Measurements from ENCODE around the gene ATOSA. TPM values are rescaled to one million over a fixed set of nuclear protein-coding genes. Genes with fewer than 3 reads are reported as not detected.
A peak's percentile ranks its signal among the peaks of the same experiment; 100 is the strongest.

Gene ATOSA
- total and polyA plus RNA-seq, 2 of the 8 experiments (the other 6 are each of a cell fraction or from before 2014, with no cell fraction given) = 4.6 to 7.9 TPM

- peak overlapping the region; percentile 61 to 82 (median 74) for H3K4me3 ChIP-seq (ENCODE audit: extremely low read depth in 1 of 4, insufficient read depth in 2 of 4, low read depth in 3 of 4, low read length in 4 of 4)
- no peaks in the 10 kb centered on the region; the same call in 1 of the 2 replicates for H3K23me2 ChIP-seq (ENCODE audit: low read depth, low read length)
- H2BK15ac ChIP-seq (ENCODE audit: low read length) = no peak overlapping the region
- no peaks in the 10 kb centered on the region for H4K20me1 ChIP-seq (replicated peaks in 1 of 2; ENCODE audit: control insufficient read depth in 1 of 2, insufficient read depth in 2 of 2, low read length in 2 of 2)
- POLR2A ChIA-PET (ENCODE audit: partially characterized antibody) = interaction anchor here (1.1 kb wide), 1 partner anchor 46 kb away, joined by 3 read pairs; no protein-coding TSS in a partner anchor
- DNase-seq (ENCODE audit: low read depth in 1 of 2, low spot score in 2 of 2) (peak; percentile 7 to 83), FAIRE-seq (no peak)
- peak overlapping the region; percentile 54; the same call in 1 of the 2 replicates for H2BK5ac ChIP-seq (ENCODE audit: low read depth, low read length)
- H3K14ac ChIP-seq (ENCODE audit: insufficient read length) = no peak overlapping the region
- H2AFZ ChIP-seq (ENCODE audit: low read length) = peak overlapping the region; percentile 93
- no peak overlapping the region for H2AK5ac ChIP-seq (ENCODE audit: low read depth, low read length)
- no peaks in the 10 kb centered on the region for H3K27me3 ChIP-seq (replicated peaks in 1 of 4; ENCODE audit: control insufficient read depth in 3 of 4, extremely low read depth in 1 of 4, insufficient read depth in 3 of 4, low read length in 3 of 4)
- CTCF ChIA-PET (ENCODE audit: partially characterized antibody) = interaction anchor here (0.8 to 1.0 kb wide), 3 partner anchors 16 to 944 kb away, joined by 3 read pairs; no protein-coding TSS in a partner anchor
- peak overlapping the region; percentile 7; the same call in 1 of the 2 replicates for H3K18ac ChIP-seq (ENCODE audit: extremely low read depth, low read length)
- no peak overlapping the region for H4K91ac ChIP-seq (replicated peaks; ENCODE audit: insufficient read length, low read length)
- H2BK120ac ChIP-seq (replicated peaks; ENCODE audit: low read depth, low read length) = no peak overlapping the region
- H3K79me1 ChIP-seq (ENCODE audit: low read depth, low read length) = no peaks in the 10 kb centered on the region
- no peak overlapping the region for H2BK12ac ChIP-seq (ENCODE audit: low read depth, low read length)
- peak overlapping the region; percentile 33 for H3K56ac ChIP-seq (replicated peaks; ENCODE audit: insufficient read length, low read depth, low read length)
- peak overlapping the region; percentile 71 for H4K5ac ChIP-seq (ENCODE audit: insufficient read length, low read depth, low read length)
- H3K9ac ChIP-seq (replicated peaks in 1 of 4; ENCODE audit: extremely low read depth in 1 of 4, low read depth in 3 of 4, low read length in 3 of 4) = peak overlapping the region; percentile 39 to 90 (median 46); a peak in 6 of 7 replicates
- H3K79me2 ChIP-seq (ENCODE audit: control insufficient read depth in 1 of 2, insufficient read depth in 2 of 2, low read length in 2 of 2) = no peaks in the 10 kb centered on the region
- H3K4me1 ChIP-seq (replicated peaks in 1 of 4; ENCODE audit: control insufficient read depth in 3 of 4, insufficient read depth in 4 of 4, low read length in 3 of 4) = peaks cover 0 to 6% (median 2%) of the 10 kb centered on the region in 4 experiments; a peak in 4 of 7 replicates
- peak overlapping the region; percentile 34; the same call in 1 of the 2 replicates for H3K27ac ChIP-seq (ENCODE audit: low read depth, low read length)
- H3K4me2 ChIP-seq (ENCODE audit: insufficient read depth in 1 of 2, low read depth in 2 of 2, low read length in 2 of 2) = peak overlapping the region; percentile 62 to 74
- peak overlapping the region; percentile 81 for H4K8ac ChIP-seq (ENCODE audit: extremely low read depth, insufficient read depth, low read length)
- no peak overlapping the region for H3K4ac ChIP-seq (replicated peaks; ENCODE audit: insufficient read length, low read depth, low read length)
- H3K36me3 ChIP-seq (ENCODE audit: control insufficient read depth in 2 of 4, insufficient read depth in 4 of 4, low read length in 3 of 4) = no peaks in the 10 kb centered on the region
- no peak overlapping the region for H2BK20ac ChIP-seq (ENCODE audit: low read length)
- H3K23ac ChIP-seq (ENCODE audit: insufficient read length) = no peak overlapping the region
- H3K9me3 ChIP-seq (ENCODE audit: insufficient read depth in 2 of 2, low read depth in 1 of 2, low read length in 1 of 2) = no peaks in the 10 kb centered on the region
- 1% methylated on average over 37 of the region's 70 CpGs; no CpG with 5 or more reads in 1 of the 2 experiments for WGBS, 2 experiments (ENCODE audit: extremely low coverage in 1 of 2, insufficient coverage in 1 of 2, insufficient read length in 1 of 2, insufficient replicate concordance in 2 of 2, low coverage in 1 of 2, low lambda C conversion rate in 2 of 2, missing lambda C conversion rate in 1 of 2)
- TF ChIP-seq JUN (IDR thresholded peaks at IDR 0.05; ENCODE audit: low read depth, low read length) (no peak), PHF8 (conservative IDR thresholded peaks at IDR 0.05; ENCODE audit: low read depth, low read length) (peak; percentile 52), GABPA (IDR thresholded peaks at IDR 0.05; ENCODE audit: borderline replicate concordance, insufficient read depth, low read length) (no peak), KDM4A (IDR thresholded peaks at IDR 0.05; ENCODE audit: low read depth, low read length, severe bottlenecking) (peak; percentile 56), SIX5 (IDR thresholded peaks at IDR 0.05; ENCODE audit: low read depth, low read length) (no peak), TBP (IDR thresholded peaks at IDR 0.05; ENCODE audit: low read depth, low read length) (peak; percentile 42; the same call in 1 of the 2 replicates), SIN3A (conservative IDR thresholded peaks at IDR 0.05 in 1 of 2, IDR thresholded peaks at IDR 0.05 in 1 of 2; ENCODE audit: low read depth in 1 of 2, low read length in 2 of 2) (0 out of 4 replicates have a peak, but pooled peaks have one; percentile 17 to 25)
- TF ChIP-seq, protein P1, sequence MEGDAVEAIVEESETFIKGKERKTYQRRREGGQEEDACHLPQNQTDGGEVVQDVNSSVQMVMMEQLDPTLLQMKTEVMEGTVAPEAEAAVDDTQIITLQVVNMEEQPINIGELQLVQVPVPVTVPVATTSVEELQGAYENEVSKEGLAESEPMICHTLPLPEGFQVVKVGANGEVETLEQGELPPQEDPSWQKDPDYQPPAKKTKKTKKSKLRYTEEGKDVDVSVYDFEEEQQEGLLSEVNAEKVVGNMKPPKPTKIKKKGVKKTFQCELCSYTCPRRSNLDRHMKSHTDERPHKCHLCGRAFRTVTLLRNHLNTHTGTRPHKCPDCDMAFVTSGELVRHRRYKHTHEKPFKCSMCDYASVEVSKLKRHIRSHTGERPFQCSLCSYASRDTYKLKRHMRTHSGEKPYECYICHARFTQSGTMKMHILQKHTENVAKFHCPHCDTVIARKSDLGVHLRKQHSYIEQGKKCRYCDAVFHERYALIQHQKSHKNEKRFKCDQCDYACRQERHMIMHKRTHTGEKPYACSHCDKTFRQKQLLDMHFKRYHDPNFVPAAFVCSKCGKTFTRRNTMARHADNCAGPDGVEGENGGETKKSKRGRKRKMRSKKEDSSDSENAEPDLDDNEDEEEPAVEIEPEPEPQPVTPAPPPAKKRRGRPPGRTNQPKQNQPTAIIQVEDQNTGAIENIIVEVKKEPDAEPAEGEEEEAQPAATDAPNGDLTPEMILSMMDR (IDR thresholded peaks at IDR 0.05; ENCODE audit: control extremely low read depth in 1 of 3, insufficient read depth in 1 of 3, low read depth in 1 of 3, low read length in 3 of 3) = no peak
Observed at GRCh38 chr15:52678468-52679231, 538 bp downstream of the ATOSA start.

All from H1 (cell line).